Measurements from ENCODE around the gene HDLBP.

The HDLBP gene

GRCh38 chr2:241255542-241256167, 59.8 kb downstream of the HDLBP start:
- H3K4me3 ChIP-seq (ENCODE audit: low read depth, low read length): no peak overlapping the region

- H3K4me3 ChIP-seq (ENCODE audit: low read depth, low read length): no peak overlapping the region
These were observed 60.5 kb downstream of the HDLBP start for GRCh38 chr2:241254904-241255351.

- H3K4me3 ChIP-seq (ENCODE audit: low read depth, low read length): no peak overlapping the region
These were observed 62.5 kb downstream of the HDLBP start for GRCh38 chr2:241252778-241253475.

GRCh38 chr2:241249654-241250053, 65.8 kb downstream of the HDLBP start:
- H3K4me3 ChIP-seq (ENCODE audit: low read depth, low read length): no peak overlapping the region

GRCh38 chr2:241248897-241249296, 66.6 kb downstream of the HDLBP start:
- H3K4me3 ChIP-seq (ENCODE audit: low read depth, low read length): no peak overlapping the region

GRCh38 chr2:241248289-241248688, 67.2 kb downstream of the HDLBP start:
- no peak overlapping the region for H3K4me3 ChIP-seq (ENCODE audit: low read depth, low read length)

GRCh38 chr2:241244368-241244767, 71.1 kb downstream of the HDLBP start:
- H3K4me3 ChIP-seq (ENCODE audit: low read depth, low read length): no peak overlapping the region

- H3K4me3 ChIP-seq (ENCODE audit: low read depth, low read length): no peak overlapping the region
These were observed 73.2 kb downstream of the HDLBP start for GRCh38 chr2:241242306-241242705.

GRCh38 chr2:241241669-241242068, 73.8 kb downstream of the HDLBP start:
- no peak overlapping the region for H3K4me3 ChIP-seq (ENCODE audit: low read depth, low read length)

GRCh38 chr2:241240320-241241004, 75.0 kb downstream of the HDLBP start:
- H3K4me3 ChIP-seq (ENCODE audit: low read depth, low read length): no peak overlapping the region

- H3K4me3 ChIP-seq (ENCODE audit: low read depth, low read length): no peak overlapping the region
These were observed 75.8 kb downstream of the HDLBP start for GRCh38 chr2:241239552-241240202.

GRCh38 chr2:241238693-241239198, 76.7 kb downstream of the HDLBP start:
- no peak overlapping the region for H3K4me3 ChIP-seq (ENCODE audit: low read depth, low read length)

GRCh38 chr2:241237949-241238371, 77.5 kb downstream of the HDLBP start:
- H3K4me3 ChIP-seq (ENCODE audit: low read depth, low read length): no peak overlapping the region

- H3K4me3 ChIP-seq (ENCODE audit: low read depth, low read length): no peak overlapping the region
These were observed 78.4 kb downstream of the HDLBP start for GRCh38 chr2:241237047-241237446.

- H3K4me3 ChIP-seq (ENCODE audit: low read depth, low read length): no peak overlapping the region
These were observed 79.4 kb downstream of the HDLBP start for GRCh38 chr2:241235859-241236593.

- H3K4me3 ChIP-seq (ENCODE audit: low read depth, low read length): no peak overlapping the region
These were observed 80.3 kb downstream of the HDLBP start for GRCh38 chr2:241234962-241235740.

GRCh38 chr2:241234066-241234790, 81.2 kb downstream of the HDLBP start:
- no peak overlapping the region for H3K4me3 ChIP-seq (ENCODE audit: low read depth, low read length)

- H3K4me3 ChIP-seq (ENCODE audit: low read depth, low read length): no peak overlapping the region
These were observed 82.5 kb downstream of the HDLBP start for GRCh38 chr2:241232736-241233575.

Measured in iPS-11a (cell line).